Measurements from ENCODE around the gene FHIT. TPM values are rescaled to one million over a fixed set of nuclear protein-coding genes. Genes with fewer than 3 reads are reported as not detected.

The FHIT gene
- total and polyA plus RNA-seq, 11 donors = 4.2 to 26.8 (median 16.5) TPM

- ATAC-seq = no peak
- H3K36me3 ChIP-seq = no peaks in the 10 kb centered on the region
- H3K4me1 ChIP-seq = peaks cover 0 to 23% (median 0%) of the 10 kb centered on the region in 12 donors
- TF ChIP-seq, protein P1, sequence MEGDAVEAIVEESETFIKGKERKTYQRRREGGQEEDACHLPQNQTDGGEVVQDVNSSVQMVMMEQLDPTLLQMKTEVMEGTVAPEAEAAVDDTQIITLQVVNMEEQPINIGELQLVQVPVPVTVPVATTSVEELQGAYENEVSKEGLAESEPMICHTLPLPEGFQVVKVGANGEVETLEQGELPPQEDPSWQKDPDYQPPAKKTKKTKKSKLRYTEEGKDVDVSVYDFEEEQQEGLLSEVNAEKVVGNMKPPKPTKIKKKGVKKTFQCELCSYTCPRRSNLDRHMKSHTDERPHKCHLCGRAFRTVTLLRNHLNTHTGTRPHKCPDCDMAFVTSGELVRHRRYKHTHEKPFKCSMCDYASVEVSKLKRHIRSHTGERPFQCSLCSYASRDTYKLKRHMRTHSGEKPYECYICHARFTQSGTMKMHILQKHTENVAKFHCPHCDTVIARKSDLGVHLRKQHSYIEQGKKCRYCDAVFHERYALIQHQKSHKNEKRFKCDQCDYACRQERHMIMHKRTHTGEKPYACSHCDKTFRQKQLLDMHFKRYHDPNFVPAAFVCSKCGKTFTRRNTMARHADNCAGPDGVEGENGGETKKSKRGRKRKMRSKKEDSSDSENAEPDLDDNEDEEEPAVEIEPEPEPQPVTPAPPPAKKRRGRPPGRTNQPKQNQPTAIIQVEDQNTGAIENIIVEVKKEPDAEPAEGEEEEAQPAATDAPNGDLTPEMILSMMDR (IDR thresholded peaks at IDR 0.05) = no peak
- no peak for TF ChIP-seq POLR2A (IDR thresholded peaks at IDR 0.05)
- intact Hi-C loops (cut with DNase I) = no loop called here
- no peak overlapping the region for H3K4me3 ChIP-seq
- no peak for DNase-seq
- WGBS, 4 donors = 81 to 84% (median 83%) methylated on average over 2 of the region's 2 CpGs
- no peaks in the 10 kb centered on the region for H3K27me3 ChIP-seq
- no peaks in the 10 kb centered on the region for H3K9me3 ChIP-seq
- H3K27ac ChIP-seq = no peak overlapping the region
Observed at GRCh38 chr3:61224823-61225222, 26.4 kb downstream of the FHIT start.

DNA sequence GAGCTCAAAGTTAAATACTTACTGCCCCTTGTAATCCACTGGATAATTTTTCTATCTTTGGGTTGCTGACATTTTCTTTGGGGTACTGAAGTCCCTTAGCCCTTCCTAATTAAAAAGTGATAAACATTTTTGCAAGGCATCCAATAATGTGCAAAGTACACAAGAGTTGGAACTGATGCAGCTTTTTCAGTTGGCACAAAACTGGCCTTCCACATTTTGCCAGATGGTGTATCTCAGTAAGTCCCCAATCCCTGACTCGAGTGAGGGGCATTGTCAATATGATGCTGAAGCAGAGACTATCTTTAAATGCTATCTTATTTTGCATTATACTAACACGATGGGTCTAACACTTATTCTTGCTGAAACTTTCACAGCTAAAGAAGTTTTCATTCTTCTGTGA is 27.8 kb downstream of the FHIT start:
- no peak for DNase-seq
- H3K27me3 ChIP-seq = no peaks in the 10 kb centered on the region
- no peaks in the 10 kb centered on the region for H3K9me3 ChIP-seq
- no peak overlapping the region for H3K27ac ChIP-seq
- no peaks in the 10 kb centered on the region for H3K36me3 ChIP-seq
- no peak overlapping the region for H3K4me3 ChIP-seq
- H3K4me1 ChIP-seq = peaks cover 0 to 23% (median 0%) of the 10 kb centered on the region in 12 donors
- intact Hi-C loops (cut with DNase I) = no loop called here
- no peak for ATAC-seq
- TF ChIP-seq, protein P1 (IDR thresholded peaks at IDR 0.05) = no peak
- no peak for TF ChIP-seq POLR2A (IDR thresholded peaks at IDR 0.05)
- WGBS, 4 donors = 73 to 85% (median 80%) methylated on average over 2 of the region's 2 CpGs

DNA sequence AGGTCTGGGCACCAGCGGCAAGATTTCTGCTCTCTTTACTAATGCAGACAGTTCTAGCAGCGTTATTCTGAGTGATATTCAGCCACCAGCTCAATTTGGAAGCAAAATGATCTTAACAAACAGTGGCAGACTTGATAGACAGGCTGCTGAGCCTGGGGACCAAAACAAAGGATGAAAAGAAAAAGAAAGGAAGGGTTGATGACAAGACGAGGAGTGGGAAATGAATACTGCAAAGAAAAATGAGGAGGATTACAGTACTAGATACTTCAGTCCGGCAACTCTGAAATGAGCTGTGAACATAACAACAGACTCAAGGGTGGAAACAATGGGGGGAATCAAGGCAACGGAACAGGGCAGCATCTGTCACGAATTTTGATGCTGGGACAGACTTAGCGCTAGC is 28.8 kb downstream of the FHIT start:
- H3K4me1 ChIP-seq = peaks cover 0 to 23% (median 0%) of the 10 kb centered on the region in 12 donors
- ATAC-seq (no peak), DNase-seq (no peak)
- H3K4me3 ChIP-seq = no peak overlapping the region
- no peaks in the 10 kb centered on the region for H3K27me3 ChIP-seq
- H3K9me3 ChIP-seq = peaks cover 0 to 1% (median 0%) of the 10 kb centered on the region in 12 donors
- H3K36me3 ChIP-seq = no peaks in the 10 kb centered on the region
- 76 to 91% (median 83%) methylated on average over 7 of the region's 7 CpGs for WGBS, 4 donors
- no peak for TF ChIP-seq POLR2A (IDR thresholded peaks at IDR 0.05)
- TF ChIP-seq, protein P1 (IDR thresholded peaks at IDR 0.05) = no peak
- intact Hi-C loops (cut with DNase I) = no loop called here
- H3K27ac ChIP-seq = no peak overlapping the region

- WGBS, 4 donors = 43 to 74% (median 67%) methylated on average over 6 of the region's 6 CpGs
- intact Hi-C loops (cut with DNase I) = no loop called here
- DNase-seq (peak in 1 of 5 donors; percentile 16), ATAC-seq (peak in 2 of 4 donors; percentile 36 to 63)
- no peak overlapping the region for H3K27ac ChIP-seq
- no peaks in the 10 kb centered on the region for H3K36me3 ChIP-seq
- TF ChIP-seq, protein P1 (IDR thresholded peaks at IDR 0.05) = no peak
- TF ChIP-seq POLR2A (IDR thresholded peaks at IDR 0.05) = no peak
- H3K4me1 ChIP-seq = peaks cover 0 to 23% (median 0%) of the 10 kb centered on the region in 12 donors
- peaks cover 0 to 6% (median 0%) of the 10 kb centered on the region in 12 donors for H3K9me3 ChIP-seq
- H3K4me3 ChIP-seq = no peak overlapping the region
- no peaks in the 10 kb centered on the region for H3K27me3 ChIP-seq
Observed at GRCh38 chr3:61221759-61222362, 29.4 kb downstream of the FHIT start.
